Upper lobe of left lung (tissue), 4 donors: ENCODE results near the gene OR2D2.

ENCODE experiments used
- EP300 ChIP-seq, 4 donors: sonication (generic); formaldehyde crosslinking; IDR thresholded peaks; one replicate each; pipeline ENCODE4 v1.5.1; 2017; ENCODE audit warnings: antibody characterized with exemption in 4 of 4, control low read depth in 2 of 4
- POLR2A ChIP-seq, 4 donors: fragments of 450-650 bp; IDR thresholded peaks; one replicate each; pipeline ENCODE4 v1.5.1; 2016 to 2017; ENCODE audit warnings: antibody characterized with exemption in 4 of 4, mild to moderate bottlenecking in 2 of 4
- POLR2AphosphoS5 ChIP-seq, 2 donors: sonication (generic); formaldehyde crosslinking; IDR thresholded peaks; one replicate each; pipeline ENCODE4 v1.5.1; 2017; ENCODE audit warnings: antibody characterized with exemption in 2 of 2
- TF ChIP-seq, protein P1 (sequence below), 6 experiments: fragments of 450-650 bp in 4 of 6; fragments of 200-600 bp in 2 of 6; sonication (generic) in 2 of 6; IDR thresholded peaks; one replicate each; pipeline ENCODE4 v1.5.1; 2016 to 2019; ENCODE audit warnings: antibody characterized with exemption in 6 of 6

DNA sequence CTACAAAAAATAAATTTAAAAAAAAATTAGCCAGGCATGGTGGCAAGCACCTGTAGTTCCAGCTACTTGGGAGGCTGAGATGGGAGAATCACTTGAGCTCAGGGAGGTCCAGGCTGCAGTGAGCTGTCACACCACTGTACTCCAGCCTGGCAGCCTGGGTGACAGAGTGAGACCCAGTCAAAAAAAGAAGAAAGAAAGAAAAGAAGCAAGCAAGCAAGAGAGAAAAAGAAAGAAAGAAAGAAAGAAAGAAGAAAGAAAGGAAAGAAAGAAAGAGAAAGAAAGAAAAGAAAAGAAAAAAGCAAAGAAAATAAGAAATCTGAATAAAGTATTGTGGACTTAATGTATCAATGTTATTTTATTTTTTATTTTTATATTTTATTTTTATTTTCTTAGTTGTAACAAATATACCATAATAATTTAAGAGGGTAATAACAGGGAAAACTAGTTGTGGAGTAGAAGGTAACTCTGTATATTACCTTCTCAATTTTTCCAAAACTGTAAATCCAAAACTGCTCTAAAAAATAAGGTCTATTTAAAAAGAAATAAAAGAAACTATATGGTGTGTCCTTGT is 32.8 kb upstream of the OR2D2 start:
- TF ChIP-seq, protein P1, sequence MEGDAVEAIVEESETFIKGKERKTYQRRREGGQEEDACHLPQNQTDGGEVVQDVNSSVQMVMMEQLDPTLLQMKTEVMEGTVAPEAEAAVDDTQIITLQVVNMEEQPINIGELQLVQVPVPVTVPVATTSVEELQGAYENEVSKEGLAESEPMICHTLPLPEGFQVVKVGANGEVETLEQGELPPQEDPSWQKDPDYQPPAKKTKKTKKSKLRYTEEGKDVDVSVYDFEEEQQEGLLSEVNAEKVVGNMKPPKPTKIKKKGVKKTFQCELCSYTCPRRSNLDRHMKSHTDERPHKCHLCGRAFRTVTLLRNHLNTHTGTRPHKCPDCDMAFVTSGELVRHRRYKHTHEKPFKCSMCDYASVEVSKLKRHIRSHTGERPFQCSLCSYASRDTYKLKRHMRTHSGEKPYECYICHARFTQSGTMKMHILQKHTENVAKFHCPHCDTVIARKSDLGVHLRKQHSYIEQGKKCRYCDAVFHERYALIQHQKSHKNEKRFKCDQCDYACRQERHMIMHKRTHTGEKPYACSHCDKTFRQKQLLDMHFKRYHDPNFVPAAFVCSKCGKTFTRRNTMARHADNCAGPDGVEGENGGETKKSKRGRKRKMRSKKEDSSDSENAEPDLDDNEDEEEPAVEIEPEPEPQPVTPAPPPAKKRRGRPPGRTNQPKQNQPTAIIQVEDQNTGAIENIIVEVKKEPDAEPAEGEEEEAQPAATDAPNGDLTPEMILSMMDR (IDR thresholded peaks at IDR 0.05): no peak
- no peak for TF ChIP-seq POLR2A (IDR thresholded peaks at IDR 0.05)
- TF ChIP-seq POLR2AphosphoS5 (IDR thresholded peaks at IDR 0.05): no peak
- TF ChIP-seq EP300 (IDR thresholded peaks at IDR 0.05): no peak
